Sigmoid colon (tissue), 7 donors: ENCODE measurements around the gene LUC7L. TPM values are rescaled to one million over a fixed set of nuclear protein-coding genes. Genes with fewer than 3 reads are reported as not detected.

Source experiments
- DNase-seq: peaks from one replicate; pipeline ENCODE4 v3.0.0-alpha.2; 2019
- H3K27ac ChIP-seq, 4 donors: fragments of 200-600 bp; sonication (generic); one replicate each; pipeline ENCODE4 v1.5.1; 2016 to 2019; ENCODE audit warnings: mild to moderate bottlenecking in 1 of 4
- H3K27me3 ChIP-seq, 3 donors: fragments of 200-600 bp; sonication (generic); one replicate each; pipeline ENCODE4 v1.5.1; 2019; ENCODE audit warnings: mild to moderate bottlenecking in 1 of 3
- H3K36me3 ChIP-seq, 4 donors: fragments of 200-600 bp; sonication (generic); one replicate each; pipeline ENCODE4 v1.5.1; 2016 to 2019
- H3K4me1 ChIP-seq, 4 donors: fragments of 200-600 bp; sonication (generic); one replicate each; pipeline ENCODE4 v1.5.1; 2017 to 2019
- H3K4me3 ChIP-seq, 4 donors: fragments of 200-600 bp; sonication (generic); one replicate each; pipeline ENCODE4 v1.5.1; 2017 to 2019; ENCODE audit warnings: mild to moderate bottlenecking in 2 of 4, moderate library complexity in 1 of 4
- H3K9me3 ChIP-seq, 4 donors: fragments of 200-600 bp in 3 of 4; sonication (generic) in 3 of 4; one replicate each; pipeline versions ENCODE4 v1.5.1 to v1.6.1; 2013 to 2019
- EP300 ChIP-seq, 4 donors: sonication (generic); formaldehyde crosslinking; IDR thresholded peaks; one replicate each; pipeline ENCODE4 v1.6.1; 2017; ENCODE audit warnings: antibody characterized with exemption in 4 of 4
- POLR2A ChIP-seq, 2 donors: fragments of 450-650 bp; IDR thresholded peaks; one replicate each; pipeline ENCODE4 v1.6.1; 2016; ENCODE audit warnings: antibody characterized with exemption in 2 of 2, mild to moderate bottlenecking in 2 of 2, moderate library complexity in 2 of 2
- POLR2AphosphoS5 ChIP-seq, 4 donors: sonication (generic); formaldehyde crosslinking; IDR thresholded peaks; one replicate each; pipeline ENCODE4 v1.6.1; 2017; ENCODE audit warnings: antibody characterized with exemption in 4 of 4
- WGBS, 2 donors: extraction: QIAGEN DNeasy Blood & Tissue Kit; methylation state at CpG; one replicate each; pipeline ENCODE4 v1.1.7; 2013; 5-methylcytosine and 5-hydroxymethylcytosine counted together
- intact Hi-C: fragments of 100-400 bp; cut with DNase I; formaldehyde crosslinking; loops from one replicate; pipeline ENCODE4 v1.15.1; 2023
- polyA plus RNA-seq, 3 donors: library from polyadenylated mRNA; stranded (reverse); fragments of 200-250 nt; gene quantifications; one replicate each; pipeline ENCODE4 v1.2.3, GENCODE V29; 2013
- total RNA-seq, 4 donors: library from RNA; depleted of rRNA; stranded (reverse); fragments of >200 nt; gene quantifications; one replicate each; pipeline ENCODE4 v1.1.0, GENCODE V29; 2016
- TF ChIP-seq, protein P1 (sequence below), 4 experiments: fragments of 450-650 bp in 3 of 4; fragments of 200-600 bp in 1 of 4; IDR thresholded peaks; one replicate each; pipeline ENCODE4 v1.5.1; 2016 to 2019; ENCODE audit warnings: antibody characterized with exemption in 4 of 4, mild to moderate bottlenecking in 3 of 4, moderate library complexity in 2 of 4
- donor health status: healthy with polysubstance abuse.
- donor health status: Bipolar disorder and iron deficiency.
- donor health status: healthy.

The LUC7L gene
- total and polyA plus RNA-seq, 7 donors: 21.0 to 138 (median 55.8) TPM

DNA sequence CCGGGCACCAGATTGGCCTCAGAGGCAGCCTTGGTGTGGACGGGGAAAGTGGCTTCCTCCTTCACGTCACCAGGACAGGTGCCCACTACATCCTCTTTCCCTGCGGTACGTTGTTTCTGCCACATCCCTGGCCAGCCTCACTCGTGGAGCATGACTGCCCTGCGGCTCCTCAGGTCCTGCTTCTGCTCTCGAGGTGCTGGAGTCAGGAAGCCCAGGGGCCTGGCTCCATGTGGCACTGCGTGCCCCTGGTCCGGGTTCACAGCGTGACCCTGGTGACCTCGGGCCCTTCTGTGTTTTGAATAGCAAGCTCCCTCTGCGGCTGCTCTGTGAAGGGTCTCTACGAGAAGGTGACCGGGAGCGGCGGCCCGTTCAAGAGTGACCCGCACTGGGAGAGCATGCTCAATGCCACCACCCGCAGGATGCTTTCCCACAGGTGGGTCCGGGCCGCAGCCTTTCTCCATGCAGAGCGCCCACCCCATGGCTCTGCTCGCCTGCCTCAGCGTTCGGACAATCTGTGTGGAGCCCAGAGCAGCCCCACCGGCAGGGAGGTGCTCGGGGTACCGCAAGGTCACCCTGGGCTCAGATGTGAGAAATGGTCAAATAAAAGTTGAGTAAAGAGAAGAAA, 33.0 kb upstream of the LUC7L start:
- 95% methylated on average over 29 of the region's 29 CpGs for WGBS, 2 donors

DNA sequence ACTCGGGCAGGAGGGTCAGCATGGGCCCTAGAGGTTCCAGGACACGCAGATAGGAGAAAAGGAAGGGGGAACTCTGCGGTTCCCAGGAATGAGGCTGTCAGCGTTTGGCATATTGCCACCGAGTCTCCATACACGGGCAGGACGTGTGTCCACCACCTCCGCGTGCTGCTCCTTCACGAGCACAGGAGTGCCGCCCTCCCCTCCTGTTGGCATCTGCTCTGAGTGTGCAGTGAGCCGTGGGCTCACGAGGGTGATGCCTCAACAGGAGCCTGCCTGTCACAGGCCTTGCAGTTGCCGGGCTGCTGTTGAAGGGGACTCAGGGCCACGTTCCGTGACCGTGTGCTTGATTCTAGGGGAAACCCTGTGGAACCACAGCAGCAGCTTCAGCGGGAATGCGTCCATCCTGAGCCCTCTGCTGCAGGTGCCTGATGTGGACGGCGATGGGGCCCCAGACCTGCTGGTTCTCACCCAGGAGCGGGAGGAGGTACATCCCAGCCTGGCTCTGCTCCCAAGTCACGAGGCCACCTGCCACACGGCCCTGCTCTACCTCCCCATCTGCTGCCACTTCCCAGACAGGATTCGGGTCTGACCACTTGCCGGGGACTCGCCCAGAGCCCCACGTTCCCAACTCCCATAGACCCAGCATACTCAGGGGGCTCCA, 31.9 kb upstream of the LUC7L start:
- WGBS, 2 donors: 89 to 91% methylated on average over 28 of the region's 28 CpGs

More for the DNA sequence above, 33.0 kb upstream of the LUC7L start:
- H3K27me3 ChIP-seq: no peaks in the 10 kb centered on the region
- peaks cover 40 to 68% (median 47%) of the 10 kb centered on the region in 4 donors for H3K36me3 ChIP-seq
- no peaks in the 10 kb centered on the region for H3K9me3 ChIP-seq
- no peak overlapping the region for H3K27ac ChIP-seq
- no peak for DNase-seq
- intact Hi-C loops: no loop called here
- TF ChIP-seq POLR2A (IDR thresholded peaks at IDR 0.05) (no peak), EP300 (IDR thresholded peaks at IDR 0.05) (no peak), POLR2AphosphoS5 (IDR thresholded peaks at IDR 0.05) (no peak)
- TF ChIP-seq, protein P1, sequence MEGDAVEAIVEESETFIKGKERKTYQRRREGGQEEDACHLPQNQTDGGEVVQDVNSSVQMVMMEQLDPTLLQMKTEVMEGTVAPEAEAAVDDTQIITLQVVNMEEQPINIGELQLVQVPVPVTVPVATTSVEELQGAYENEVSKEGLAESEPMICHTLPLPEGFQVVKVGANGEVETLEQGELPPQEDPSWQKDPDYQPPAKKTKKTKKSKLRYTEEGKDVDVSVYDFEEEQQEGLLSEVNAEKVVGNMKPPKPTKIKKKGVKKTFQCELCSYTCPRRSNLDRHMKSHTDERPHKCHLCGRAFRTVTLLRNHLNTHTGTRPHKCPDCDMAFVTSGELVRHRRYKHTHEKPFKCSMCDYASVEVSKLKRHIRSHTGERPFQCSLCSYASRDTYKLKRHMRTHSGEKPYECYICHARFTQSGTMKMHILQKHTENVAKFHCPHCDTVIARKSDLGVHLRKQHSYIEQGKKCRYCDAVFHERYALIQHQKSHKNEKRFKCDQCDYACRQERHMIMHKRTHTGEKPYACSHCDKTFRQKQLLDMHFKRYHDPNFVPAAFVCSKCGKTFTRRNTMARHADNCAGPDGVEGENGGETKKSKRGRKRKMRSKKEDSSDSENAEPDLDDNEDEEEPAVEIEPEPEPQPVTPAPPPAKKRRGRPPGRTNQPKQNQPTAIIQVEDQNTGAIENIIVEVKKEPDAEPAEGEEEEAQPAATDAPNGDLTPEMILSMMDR (IDR thresholded peaks at IDR 0.05): no peak
- H3K4me3 ChIP-seq: no peak overlapping the region
- no peaks in the 10 kb centered on the region for H3K4me1 ChIP-seq

DNA sequence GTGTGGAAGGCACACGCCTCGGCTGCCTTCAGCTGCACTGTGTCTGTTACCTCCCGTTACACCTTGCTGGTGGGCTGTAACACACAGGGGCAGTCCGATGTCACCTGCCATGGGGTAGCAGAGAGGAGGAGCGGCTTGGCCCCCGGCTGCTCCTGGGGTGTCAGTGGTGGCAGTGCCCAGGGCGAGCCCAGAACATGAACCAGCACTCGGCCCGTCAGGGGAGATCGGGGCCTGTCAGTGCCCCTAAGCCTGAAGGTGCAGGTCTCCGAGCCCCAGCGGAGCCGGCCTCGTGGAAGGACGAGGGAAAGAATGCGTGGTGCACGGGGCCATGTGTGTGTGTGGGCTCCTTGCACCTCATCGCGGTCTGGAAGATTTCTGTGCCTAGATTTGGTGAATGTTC, 31.1 kb upstream of the LUC7L start:
- intact Hi-C loops: no loop called here
- 94 to 98% methylated on average over 19 of the region's 19 CpGs for WGBS, 2 donors

More for the DNA sequence above, 31.9 kb upstream of the LUC7L start:
- intact Hi-C loops: no loop called here
- Histone ChIP-seq H3K9me3 (no peaks in the 10 kb centered on the region), H3K4me1 (no peaks in the 10 kb centered on the region), H3K36me3 (peaks cover 40 to 76% (median 47%) of the 10 kb centered on the region in 4 donors), H3K27me3 (no peaks in the 10 kb centered on the region), H3K4me3 (no peak overlapping the region), H3K27ac (no peak overlapping the region)
- DNase-seq: no peak
- TF ChIP-seq POLR2AphosphoS5 (IDR thresholded peaks at IDR 0.05) (no peak), EP300 (IDR thresholded peaks at IDR 0.05) (no peak), POLR2A (IDR thresholded peaks at IDR 0.05) (no peak)
- TF ChIP-seq, protein P1 (IDR thresholded peaks at IDR 0.05): no peak

DNA sequence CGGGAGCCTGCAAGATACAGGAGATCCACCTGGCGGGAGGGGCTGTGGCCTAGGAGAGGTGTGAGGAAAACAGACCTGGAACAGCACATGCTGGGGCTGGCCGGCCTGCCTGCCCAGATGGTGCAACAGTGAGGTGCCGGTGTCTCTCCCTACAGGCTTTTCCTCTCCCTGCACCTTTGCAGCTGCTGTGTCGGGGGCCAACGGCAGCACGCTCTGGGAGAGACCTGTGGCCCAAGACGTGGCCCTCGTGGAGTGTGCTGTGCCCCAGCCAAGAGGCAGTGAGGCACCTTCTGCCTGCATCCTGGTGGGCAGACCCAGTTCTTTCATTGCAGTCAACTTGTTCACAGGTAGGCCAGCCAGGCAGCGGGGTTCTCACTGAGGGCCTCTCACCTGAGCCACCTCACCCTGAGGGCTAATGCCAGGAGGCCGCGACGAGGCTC, 30.6 kb upstream of the LUC7L start:
- peaks cover 40 to 85% (median 49%) of the 10 kb centered on the region in 4 donors for H3K36me3 ChIP-seq
- intact Hi-C loops: no loop called here

More for the DNA sequence above, 31.1 kb upstream of the LUC7L start:
- Histone ChIP-seq H3K4me3 (no peak overlapping the region), H3K9me3 (no peaks in the 10 kb centered on the region), H3K27ac (no peak overlapping the region), H3K36me3 (peaks cover 40 to 84% (median 48%) of the 10 kb centered on the region in 4 donors), H3K4me1 (no peaks in the 10 kb centered on the region), H3K27me3 (no peaks in the 10 kb centered on the region)
- DNase-seq: no peak
- no peak for TF ChIP-seq EP300 (IDR thresholded peaks at IDR 0.05)
- no peak for TF ChIP-seq POLR2AphosphoS5 (IDR thresholded peaks at IDR 0.05)
- no peak for TF ChIP-seq POLR2A (IDR thresholded peaks at IDR 0.05)
- TF ChIP-seq, protein P1 (IDR thresholded peaks at IDR 0.05): no peak

More for the DNA sequence above, 30.6 kb upstream of the LUC7L start:
- Histone ChIP-seq H3K27ac (no peak overlapping the region), H3K27me3 (no peaks in the 10 kb centered on the region), H3K4me3 (no peak overlapping the region), H3K9me3 (no peaks in the 10 kb centered on the region), H3K4me1 (no peaks in the 10 kb centered on the region)
- 87 to 94% methylated on average over 13 of the region's 13 CpGs for WGBS, 2 donors
- TF ChIP-seq, protein P1 (IDR thresholded peaks at IDR 0.05): no peak
- no peak for TF ChIP-seq POLR2AphosphoS5 (IDR thresholded peaks at IDR 0.05)
- no peak for TF ChIP-seq EP300 (IDR thresholded peaks at IDR 0.05)
- TF ChIP-seq POLR2A (IDR thresholded peaks at IDR 0.05): no peak
- no peak for DNase-seq
